ENCODE results near the gene EFNA2.
"Not testable (repeated sequence)": the region's sequence is repeated elsewhere in the genome, so short reads cannot be mapped to it uniquely, and the experiment has no call there.

The EFNA2 gene

DNA sequence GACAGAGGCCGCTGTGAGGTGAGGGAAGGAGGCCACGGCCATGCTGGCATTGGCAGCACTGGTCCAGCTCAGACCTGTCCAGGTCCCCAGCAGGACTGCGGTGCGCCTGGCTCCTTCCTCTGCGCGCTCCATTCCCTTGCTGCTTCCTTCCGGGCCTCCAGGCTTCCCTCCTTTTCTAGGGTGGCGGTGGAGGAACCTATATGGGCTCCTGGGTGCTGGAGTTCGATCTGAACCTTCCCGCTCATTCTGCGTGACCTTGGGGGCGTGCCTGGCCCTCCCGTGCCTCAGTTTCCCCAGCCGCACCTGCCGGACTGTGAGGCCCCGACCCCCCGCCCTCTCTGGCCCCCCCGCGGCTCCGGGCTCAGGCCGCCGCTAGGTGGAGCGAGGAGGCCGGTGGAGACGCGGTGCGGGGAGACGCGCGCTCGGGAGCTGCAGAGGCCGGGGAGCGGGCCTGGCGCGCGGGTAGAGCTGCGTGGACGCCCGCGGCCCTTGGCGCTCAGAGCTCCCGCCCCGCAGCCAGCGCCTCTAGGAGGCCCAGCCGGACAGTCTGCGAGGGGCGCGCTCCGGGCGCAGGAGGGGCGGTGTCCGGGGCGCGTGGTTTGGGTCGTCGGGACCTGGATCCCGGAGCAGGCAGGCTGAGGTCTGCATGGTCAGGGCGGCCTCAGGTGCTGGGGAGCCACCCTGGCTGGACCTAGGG lies 29.9 kb downstream of the EFNA2 start:
- TF ChIP-seq, protein P1, sequence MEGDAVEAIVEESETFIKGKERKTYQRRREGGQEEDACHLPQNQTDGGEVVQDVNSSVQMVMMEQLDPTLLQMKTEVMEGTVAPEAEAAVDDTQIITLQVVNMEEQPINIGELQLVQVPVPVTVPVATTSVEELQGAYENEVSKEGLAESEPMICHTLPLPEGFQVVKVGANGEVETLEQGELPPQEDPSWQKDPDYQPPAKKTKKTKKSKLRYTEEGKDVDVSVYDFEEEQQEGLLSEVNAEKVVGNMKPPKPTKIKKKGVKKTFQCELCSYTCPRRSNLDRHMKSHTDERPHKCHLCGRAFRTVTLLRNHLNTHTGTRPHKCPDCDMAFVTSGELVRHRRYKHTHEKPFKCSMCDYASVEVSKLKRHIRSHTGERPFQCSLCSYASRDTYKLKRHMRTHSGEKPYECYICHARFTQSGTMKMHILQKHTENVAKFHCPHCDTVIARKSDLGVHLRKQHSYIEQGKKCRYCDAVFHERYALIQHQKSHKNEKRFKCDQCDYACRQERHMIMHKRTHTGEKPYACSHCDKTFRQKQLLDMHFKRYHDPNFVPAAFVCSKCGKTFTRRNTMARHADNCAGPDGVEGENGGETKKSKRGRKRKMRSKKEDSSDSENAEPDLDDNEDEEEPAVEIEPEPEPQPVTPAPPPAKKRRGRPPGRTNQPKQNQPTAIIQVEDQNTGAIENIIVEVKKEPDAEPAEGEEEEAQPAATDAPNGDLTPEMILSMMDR (IDR thresholded peaks at IDR 0.05; ENCODE audit: low read depth, low read length, missing control alignments): peak; percentile 52
- H3K4me3 ChIP-seq (ENCODE audit: low read depth, low read length): no peak overlapping the region
- DNase-seq (ENCODE audit: low read depth): no peak

DNA sequence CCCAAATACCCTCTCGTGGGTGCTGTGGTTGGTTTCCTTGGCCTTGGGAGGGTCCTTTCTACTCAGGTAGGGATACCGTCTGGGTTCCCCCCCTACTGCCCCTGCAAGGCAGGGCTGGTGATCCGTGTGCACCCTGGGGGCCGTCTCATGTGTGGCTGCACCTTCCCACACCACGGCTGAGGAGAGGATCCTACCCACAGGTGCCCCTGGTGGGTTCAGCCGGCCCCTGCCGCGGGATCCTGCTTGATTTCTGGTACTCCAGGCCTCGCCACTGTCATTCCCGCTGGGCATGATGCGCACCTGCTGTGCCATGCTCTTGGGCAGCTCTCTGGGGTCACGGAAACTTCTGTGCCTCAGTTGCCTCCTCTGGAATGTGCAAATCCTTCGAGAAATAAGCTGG lies 30.8 kb downstream of the EFNA2 start:
- TF ChIP-seq, protein P1 (IDR thresholded peaks at IDR 0.05; ENCODE audit: low read depth, low read length, missing control alignments): no peak
- DNase-seq (ENCODE audit: low read depth): no peak
- no peak overlapping the region for H3K4me3 ChIP-seq (ENCODE audit: low read depth, low read length)

DNA sequence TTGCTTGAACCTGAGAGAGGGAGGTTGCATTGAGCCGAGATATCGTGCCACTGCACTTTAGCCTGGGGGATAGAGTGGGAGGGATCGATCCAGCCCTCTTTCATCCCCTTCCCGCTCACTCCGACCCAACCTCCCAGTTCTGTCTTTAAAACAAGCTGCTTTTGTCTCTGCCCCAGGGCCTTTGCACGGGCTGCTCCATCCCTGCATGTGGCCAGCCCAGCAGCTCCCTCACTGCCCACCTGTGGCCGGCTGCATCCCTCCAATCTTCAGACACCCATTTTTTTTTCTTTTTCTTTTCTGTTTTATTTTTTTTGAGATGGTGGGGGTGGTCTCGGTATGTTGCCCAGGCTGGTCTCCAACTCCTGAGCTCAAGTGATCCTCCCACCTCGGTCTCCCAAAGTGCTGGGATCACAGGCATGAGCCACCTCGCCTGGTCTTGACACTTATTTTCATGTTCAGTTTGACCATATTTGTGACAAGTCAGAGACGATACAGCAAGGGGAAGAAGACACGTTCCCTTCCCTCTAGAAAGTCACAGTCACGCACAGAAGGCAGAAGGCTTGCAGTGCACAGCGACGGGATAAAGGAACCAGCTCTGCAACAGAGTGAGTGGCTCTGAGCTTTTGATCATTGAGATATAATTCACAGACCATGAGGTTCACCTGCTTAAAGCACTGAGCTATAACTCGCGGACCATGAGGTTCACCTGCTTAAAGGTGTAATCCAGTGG lies 31.8 kb downstream of the EFNA2 start:
- TF ChIP-seq, protein P1 (IDR thresholded peaks at IDR 0.05; ENCODE audit: low read depth, low read length, missing control alignments): no peak
- no peak overlapping the region for H3K4me3 ChIP-seq (ENCODE audit: low read depth, low read length)
- no peak for DNase-seq (ENCODE audit: low read depth)

DNA sequence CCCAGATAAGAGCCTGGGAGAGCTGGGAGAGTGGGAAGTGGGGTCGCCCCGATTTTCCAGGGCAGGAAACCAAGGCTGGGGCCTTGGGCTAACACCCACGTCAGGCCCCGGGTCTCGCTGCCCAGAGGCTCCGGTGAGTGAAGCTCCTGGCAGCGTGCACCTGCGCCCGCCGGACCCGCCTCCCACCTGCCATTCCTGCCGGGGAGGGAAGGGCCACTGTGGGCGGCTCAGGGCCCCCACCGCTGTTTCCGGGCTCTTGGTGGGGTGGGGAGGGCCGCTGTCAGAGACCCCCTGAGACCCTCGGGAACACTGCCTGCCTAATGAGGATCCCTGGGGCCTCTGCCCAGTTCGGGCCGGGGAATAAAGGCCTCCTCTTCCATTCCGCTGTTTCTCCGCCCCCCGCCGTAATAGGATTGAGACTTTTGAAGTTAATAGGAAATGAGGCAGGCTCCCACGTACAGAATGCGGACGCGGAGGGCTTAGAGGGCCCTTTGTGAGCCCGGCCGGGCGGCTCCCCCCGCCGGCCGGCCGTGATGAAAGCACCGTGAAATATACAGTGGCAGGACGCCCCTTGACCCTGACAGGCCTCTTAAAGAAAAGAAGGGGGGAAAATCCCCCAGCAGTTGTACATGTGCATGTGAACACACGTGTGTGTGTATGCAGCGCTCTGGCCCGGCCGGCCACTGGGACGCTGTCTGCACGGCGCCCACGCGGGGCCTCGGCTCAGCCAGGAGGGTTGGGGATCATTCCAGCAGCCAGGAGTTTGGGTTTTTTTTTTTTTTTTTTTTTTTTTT lies 33.2 kb downstream of the EFNA2 start:
- TF ChIP-seq, protein P1 (IDR thresholded peaks at IDR 0.05; ENCODE audit: low read depth, low read length, missing control alignments): no peak
- DNase-seq (ENCODE audit: low read depth): no peak
- H3K4me3 ChIP-seq (ENCODE audit: low read depth, low read length): no peak overlapping the region

DNA sequence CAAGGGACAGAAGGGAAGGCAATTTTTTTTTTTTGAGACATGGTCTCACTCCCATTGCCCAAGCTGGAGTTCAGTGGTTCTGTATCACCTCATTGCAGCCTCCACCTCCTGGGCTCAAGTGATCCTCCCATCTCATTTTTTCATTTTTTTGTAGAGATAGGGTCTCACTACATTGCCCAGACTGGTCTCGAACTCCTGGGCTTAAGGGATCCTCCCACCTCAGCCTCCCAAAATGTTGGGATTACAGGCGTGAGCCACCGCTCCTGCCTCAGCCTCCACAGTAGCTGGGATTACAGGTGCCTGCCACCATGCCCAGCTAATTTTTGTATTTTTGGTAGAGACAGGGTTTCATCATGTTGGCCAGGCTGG lies 34.6 kb downstream of the EFNA2 start:
- not testable (repeated sequence) for DNase-seq (ENCODE audit: low read depth); H3K4me3 ChIP-seq (ENCODE audit: low read depth, low read length)

DNA sequence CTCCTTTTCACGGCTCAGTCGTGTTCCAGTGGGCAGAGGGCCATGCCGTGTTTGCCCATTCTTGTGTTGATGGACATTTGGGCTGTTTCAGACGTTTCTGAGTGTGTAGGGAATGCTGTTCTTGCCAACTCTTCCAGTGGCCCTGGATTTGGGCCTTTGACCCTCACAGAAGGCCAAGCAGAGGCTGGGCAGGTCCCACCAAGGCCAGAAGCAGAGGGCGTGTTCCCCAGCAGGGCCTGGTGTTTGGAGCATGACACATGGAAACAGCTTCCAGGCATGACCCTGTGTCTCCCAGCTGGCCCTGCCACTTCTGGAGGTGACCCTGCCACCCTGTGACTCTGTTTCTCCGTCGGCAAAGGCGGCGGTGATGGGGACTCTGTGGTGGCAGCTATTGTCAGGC lies 35.9 kb downstream of the EFNA2 start:
- no peak overlapping the region for H3K4me3 ChIP-seq (ENCODE audit: low read depth, low read length)
- no peak for DNase-seq (ENCODE audit: low read depth)
- TF ChIP-seq, protein P1 (IDR thresholded peaks at IDR 0.05; ENCODE audit: low read depth, low read length, missing control alignments): no peak
